NCI-H526 treated with DMSO at 0.1 percent for 48 hours (cell line): ENCODE measurements around the gene PDGFA.

Experiments
- DNase-seq: peaks from one replicate; lab custom pipeline; 2025; lab: John Stamatoyannopoulos, UW

PDGFA gene

GRCh38 chr7:459584-460373 is 59.9 kb downstream of the PDGFA start:
- DNase-seq, result no peak

GRCh38 chr7:458511-459245 is 61.0 kb downstream of the PDGFA start:
- DNase-seq, result no peak

- DNase-seq, result no peak
Observed at GRCh38 chr7:457814-458510, 61.7 kb downstream of the PDGFA start.

GRCh38 chr7:455110-455928 is 64.3 kb downstream of the PDGFA start:
- DNase-seq, result no peak

- DNase-seq, result no peak
Observed at GRCh38 chr7:454356-455109, 65.1 kb downstream of the PDGFA start.

GRCh38 chr7:453597-454306 is 65.9 kb downstream of the PDGFA start:
- DNase-seq, result no peak

GRCh38 chr7:452791-453455 is 66.7 kb downstream of the PDGFA start:
- DNase-seq, result no peak

- DNase-seq, result no peak
Observed at GRCh38 chr7:452226-452751, 67.4 kb downstream of the PDGFA start.

GRCh38 chr7:451255-452225 is 68.1 kb downstream of the PDGFA start:
- no peak for DNase-seq

- DNase-seq, result no peak
Observed at GRCh38 chr7:450741-451140, 68.9 kb downstream of the PDGFA start.

- no peak for DNase-seq
Observed at GRCh38 chr7:450036-450435, 69.6 kb downstream of the PDGFA start.

GRCh38 chr7:449324-450019 is 70.2 kb downstream of the PDGFA start:
- no peak for DNase-seq

GRCh38 chr7:447523-447922 is 72.1 kb downstream of the PDGFA start:
- no peak for DNase-seq
